Karpas-422 (cell line): ENCODE data around the gene SUGCT. TPM values are rescaled to one million over a fixed set of nuclear protein-coding genes. Genes with fewer than 3 reads are reported as not detected.

ENCODE experiments used
- DNase-seq: peaks from one replicate; pipeline ENCODE4 v3.0.0-alpha.2; 2015
- H2AFZ ChIP-seq: fragments of 200-600 bp; sonication (generic); 2 replicates; pipeline ENCODE4 v1.6.1; 2014; ENCODE audit warnings: antibody characterized with exemption, low read length, mixed read lengths
- H3K27ac ChIP-seq: fragments of 200-600 bp; sonication (generic); 2 replicates; pipeline ENCODE4 v1.5.1; 2014; ENCODE audit warnings: mild to moderate bottlenecking, low read length, moderate library complexity
- H3K27me3 ChIP-seq: fragments of 200-600 bp; sonication (generic); 2 replicates; pipeline ENCODE4 v1.6.1; 2014; ENCODE audit warnings: low read length, mixed read lengths
- H3K36me3 ChIP-seq: fragments of 200-600 bp; sonication (generic); 2 replicates; pipeline ENCODE4 v1.6.1; 2014; ENCODE audit warnings: low read length, mixed read lengths; ENCODE audit not compliant: insufficient read depth
- H3K4me1 ChIP-seq: fragments of 200-600 bp; sonication (generic); 2 replicates; pipeline ENCODE4 v1.6.1; 2014; ENCODE audit warnings: mild to moderate bottlenecking, low read length, mixed read lengths
- H3K4me2 ChIP-seq: fragments of 200-600 bp; sonication (generic); 2 replicates; pipeline ENCODE4 v1.6.1; 2014; ENCODE audit warnings: low read length, low read depth, mild to moderate bottlenecking; ENCODE audit not compliant: poor library complexity, severe bottlenecking
- H3K4me3 ChIP-seq: fragments of 200-600 bp; sonication (generic); 2 replicates; pipeline ENCODE4 v1.5.1; 2014; ENCODE audit warnings: mild to moderate bottlenecking, antibody characterized with exemption, low read length, mixed read lengths
- H3K79me2 ChIP-seq: fragments of 200-600 bp; sonication (generic); 2 replicates; pipeline ENCODE4 v1.6.1; 2014; ENCODE audit warnings: mild to moderate bottlenecking, low read length, mixed read lengths
- H3K9ac ChIP-seq: fragments of 200-600 bp; sonication (generic); 2 replicates; pipeline ENCODE4 v1.6.0; 2014; ENCODE audit warnings: low read length
- H3K9me2 ChIP-seq: fragments of 200-600 bp; sonication (generic), shearing (Covaris generic); replicated peaks from 2 replicates; pipeline ENCODE4 v1.6.0; 2014; ENCODE audit warnings: mild to moderate bottlenecking, low read length, moderate library complexity; ENCODE audit not compliant: insufficient read depth
- H3K9me3 ChIP-seq: fragments of 300-700, 200-600 bp; sonication (generic); 2 replicates; pipeline ENCODE4 v1.6.1; 2014; ENCODE audit warnings: low read length, mixed read lengths
- H4K20me1 ChIP-seq: fragments of 200-600 bp; sonication (generic); 2 replicates; pipeline ENCODE4 v1.6.1; 2014; ENCODE audit warnings: mild to moderate bottlenecking, antibody characterized with exemption, low read length, low read depth; ENCODE audit not compliant: insufficient read depth
- total RNA-seq: library from RNA; depleted of rRNA; stranded (reverse); fragments of >200 nt; shearing (Covaris generic); gene quantifications from 2 replicates; pipeline ENCODE4 v1.2.3, GENCODE V29; 2014; ENCODE audit warnings: low replicate concordance

The SUGCT gene
- total RNA-seq, 1 experiment from 2014 or later = 0.48 TPM

DNA sequence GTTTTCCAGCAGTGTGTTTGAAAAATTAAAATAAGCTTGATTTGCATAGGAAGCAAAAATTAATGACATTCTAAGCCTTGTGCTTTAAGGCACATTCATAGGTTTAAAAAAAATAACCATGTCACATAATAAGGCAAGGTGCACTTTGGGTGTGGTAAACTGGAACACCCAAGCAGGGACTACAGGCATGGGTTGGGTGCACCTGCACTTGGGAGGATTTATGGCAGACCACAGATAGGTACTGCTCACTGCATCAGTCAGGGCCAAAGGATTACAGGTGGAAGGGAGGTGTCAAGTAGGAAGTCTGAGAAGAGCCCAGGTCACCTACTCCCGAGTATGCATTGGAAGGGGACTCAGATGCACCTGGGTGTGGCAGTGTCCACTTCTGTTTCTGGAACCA is 753.7 kb downstream of the SUGCT start:
- Histone ChIP-seq H3K9me3 (peaks cover 12% of the 10 kb centered on the region; the same call in 1 of the 2 replicates), H3K9ac (no peak overlapping the region), H3K9me2 (no peaks in the 10 kb centered on the region; the same call in 1 of the 2 replicates), H2AFZ (no peak overlapping the region), H3K36me3 (no peaks in the 10 kb centered on the region), H3K79me2 (no peaks in the 10 kb centered on the region), H4K20me1 (no peaks in the 10 kb centered on the region), H3K27me3 (no peaks in the 10 kb centered on the region), H3K4me2 (no peak overlapping the region), H3K4me1 (no peaks in the 10 kb centered on the region), H3K27ac (no peak overlapping the region), H3K4me3 (no peak overlapping the region)
- no peak for DNase-seq

DNA sequence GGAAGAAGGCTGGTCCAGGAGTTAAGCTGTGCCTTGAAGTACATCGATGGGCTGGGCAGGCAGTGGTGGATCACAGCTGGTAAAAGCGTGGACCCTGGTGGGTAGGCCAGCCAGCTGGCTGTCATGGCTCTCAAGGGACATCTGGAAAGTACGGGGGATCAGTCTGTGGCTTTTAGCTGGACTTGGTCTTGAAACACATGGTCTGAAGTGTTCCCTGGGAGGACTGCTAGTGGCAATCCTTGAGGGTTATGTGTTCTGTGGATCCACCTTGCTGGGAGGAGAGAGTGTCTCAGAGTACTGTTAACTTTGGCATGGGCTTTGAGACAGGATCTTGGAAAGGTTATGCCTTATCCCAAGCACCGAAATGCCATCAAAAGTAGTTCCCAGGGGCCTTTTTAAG is 754.3 kb downstream of the SUGCT start:
- no peaks in the 10 kb centered on the region for H3K36me3 ChIP-seq
- no peaks in the 10 kb centered on the region for H3K79me2 ChIP-seq
- peaks cover 12% of the 10 kb centered on the region; the same call in 1 of the 2 replicates for H3K9me3 ChIP-seq
- H3K9ac ChIP-seq = no peak overlapping the region
- DNase-seq = no peak
- H3K27ac ChIP-seq = no peak overlapping the region
- no peaks in the 10 kb centered on the region for H4K20me1 ChIP-seq
- H3K4me2 ChIP-seq = no peak overlapping the region
- H3K27me3 ChIP-seq = no peaks in the 10 kb centered on the region
- H3K9me2 ChIP-seq = no peaks in the 10 kb centered on the region; the same call in 1 of the 2 replicates
- H2AFZ ChIP-seq = no peak overlapping the region
- H3K4me1 ChIP-seq = no peaks in the 10 kb centered on the region
- no peak overlapping the region for H3K4me3 ChIP-seq

DNA sequence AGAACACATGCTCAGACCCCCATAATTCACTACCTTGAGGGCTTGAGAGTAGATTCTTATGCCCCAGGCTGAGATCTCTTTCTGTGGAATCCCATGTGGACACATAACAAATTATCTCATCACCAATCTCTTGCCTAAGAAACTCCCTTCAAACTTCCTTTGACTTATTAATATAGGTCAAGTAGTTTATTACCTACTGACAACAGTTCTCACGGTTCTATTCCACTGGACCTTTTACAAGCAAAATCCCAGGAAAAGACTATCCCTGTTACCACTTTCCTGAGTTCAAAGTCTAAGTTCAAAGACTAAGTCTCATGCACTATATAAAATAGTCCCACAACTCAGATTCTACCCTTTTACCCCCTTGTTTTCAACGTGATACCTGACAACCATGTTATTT is 754.7 kb downstream of the SUGCT start:
- H3K4me3 ChIP-seq = no peak overlapping the region
- DNase-seq = no peak
- H3K27me3 ChIP-seq = no peaks in the 10 kb centered on the region
- no peaks in the 10 kb centered on the region; the same call in 1 of the 2 replicates for H3K9me2 ChIP-seq
- H3K27ac ChIP-seq = no peak overlapping the region
- no peaks in the 10 kb centered on the region for H3K79me2 ChIP-seq
- no peaks in the 10 kb centered on the region for H4K20me1 ChIP-seq
- no peak overlapping the region for H2AFZ ChIP-seq
- H3K36me3 ChIP-seq = no peaks in the 10 kb centered on the region
- H3K4me2 ChIP-seq = no peak overlapping the region
- peaks cover 12% of the 10 kb centered on the region; the same call in 1 of the 2 replicates for H3K9me3 ChIP-seq
- H3K9ac ChIP-seq = no peak overlapping the region
- no peaks in the 10 kb centered on the region for H3K4me1 ChIP-seq

DNA sequence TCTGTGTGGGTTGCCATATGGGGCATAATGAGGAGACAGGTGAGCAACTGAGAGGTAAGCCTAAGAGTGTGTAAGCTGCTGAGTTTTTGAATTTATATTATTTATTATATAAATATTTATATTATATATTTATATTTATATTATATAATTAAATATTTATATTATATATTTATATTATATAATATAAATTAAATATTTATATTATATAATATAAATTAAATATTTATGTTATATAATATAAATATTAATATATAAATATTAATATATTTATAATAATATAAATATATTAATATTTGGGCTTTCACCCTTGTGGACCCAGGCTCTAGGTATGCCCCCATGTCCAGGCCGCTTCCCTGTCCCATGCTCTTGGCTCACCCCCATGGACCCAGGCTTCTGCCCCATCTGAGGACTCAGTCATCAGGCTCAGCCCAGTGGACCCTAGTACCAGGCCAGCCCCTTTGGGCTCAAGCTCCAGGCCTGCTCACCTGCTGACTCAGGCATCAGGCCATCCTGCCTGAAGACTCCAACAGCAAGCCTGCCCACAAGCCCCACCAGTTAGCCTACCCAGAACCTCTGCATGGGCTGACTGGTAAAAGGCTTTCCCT is 755.4 kb downstream of the SUGCT start:
- Histone ChIP-seq H3K79me2 (no peaks in the 10 kb centered on the region), H4K20me1 (no peaks in the 10 kb centered on the region), H3K4me1 (no peaks in the 10 kb centered on the region), H3K27ac (no peak overlapping the region), H3K27me3 (no peaks in the 10 kb centered on the region), H3K4me3 (no peak overlapping the region), H3K36me3 (no peaks in the 10 kb centered on the region), H2AFZ (no peak overlapping the region), H3K9ac (no peak overlapping the region), H3K4me2 (no peak overlapping the region), H3K9me3 (peaks cover 15% of the 10 kb centered on the region; the same call in 1 of the 2 replicates), H3K9me2 (no peaks in the 10 kb centered on the region; the same call in 1 of the 2 replicates)
- no peak for DNase-seq

DNA sequence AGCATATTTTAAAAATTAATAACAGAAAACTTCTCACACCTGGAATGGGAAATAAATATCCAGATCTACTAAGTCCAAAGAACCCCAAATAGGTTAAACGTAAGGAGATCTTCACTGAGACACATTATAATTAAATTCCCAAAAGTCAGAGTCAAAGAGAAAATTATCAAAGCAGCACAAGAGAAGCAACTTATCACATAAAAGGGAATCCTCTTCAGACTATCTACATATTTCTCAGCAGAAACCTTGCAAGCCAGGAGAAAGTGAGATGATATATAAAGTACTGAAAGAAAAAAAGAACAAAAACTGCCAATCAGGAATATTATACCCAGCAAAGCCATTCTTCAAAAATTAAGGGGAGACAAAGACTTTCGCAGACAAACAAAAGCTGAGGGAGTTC is 756.4 kb downstream of the SUGCT start:
- no peaks in the 10 kb centered on the region for H3K79me2 ChIP-seq
- H2AFZ ChIP-seq = no peak overlapping the region

DNA sequence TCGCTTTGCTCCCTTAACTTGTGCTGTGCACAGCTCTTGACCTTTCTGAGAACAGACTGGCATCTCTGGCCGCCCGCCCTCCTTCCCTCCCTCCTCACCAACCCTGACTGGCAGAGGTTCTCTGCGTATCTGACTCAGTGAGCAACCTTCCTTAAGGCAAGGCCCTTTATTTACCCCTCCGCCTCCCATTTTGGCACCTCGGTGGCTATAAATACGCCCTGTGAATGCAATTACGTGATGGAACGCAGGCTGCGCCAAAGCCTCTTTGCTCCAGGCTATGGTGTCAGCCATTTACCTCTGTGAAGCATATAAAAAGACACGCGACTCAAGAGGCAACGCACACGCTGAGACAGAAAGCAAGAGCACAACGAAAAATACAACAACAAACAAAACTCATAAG is 764.3 kb downstream of the SUGCT start:
- no peak for DNase-seq
- Histone ChIP-seq H3K9me3 (peaks cover 3% of the 10 kb centered on the region), H3K4me2 (no peak overlapping the region), H3K27ac (no peak overlapping the region), H4K20me1 (no peaks in the 10 kb centered on the region), H3K27me3 (no peaks in the 10 kb centered on the region), H3K9ac (no peak overlapping the region), H3K9me2 (no peaks in the 10 kb centered on the region), H3K4me1 (no peaks in the 10 kb centered on the region), H3K36me3 (no peaks in the 10 kb centered on the region), H2AFZ (no peak overlapping the region), H3K4me3 (no peak overlapping the region), H3K79me2 (no peaks in the 10 kb centered on the region)

More for the DNA sequence above, 756.4 kb downstream of the SUGCT start:
- Histone ChIP-seq H3K4me3 (no peak overlapping the region), H3K36me3 (no peaks in the 10 kb centered on the region), H4K20me1 (no peaks in the 10 kb centered on the region), H3K4me2 (no peak overlapping the region), H3K9ac (no peak overlapping the region), H3K9me3 (peaks cover 15% of the 10 kb centered on the region; the same call in 1 of the 2 replicates), H3K27ac (no peak overlapping the region), H3K9me2 (no peaks in the 10 kb centered on the region; the same call in 1 of the 2 replicates), H3K4me1 (no peaks in the 10 kb centered on the region), H3K27me3 (no peaks in the 10 kb centered on the region)
- DNase-seq = no peak

DNA sequence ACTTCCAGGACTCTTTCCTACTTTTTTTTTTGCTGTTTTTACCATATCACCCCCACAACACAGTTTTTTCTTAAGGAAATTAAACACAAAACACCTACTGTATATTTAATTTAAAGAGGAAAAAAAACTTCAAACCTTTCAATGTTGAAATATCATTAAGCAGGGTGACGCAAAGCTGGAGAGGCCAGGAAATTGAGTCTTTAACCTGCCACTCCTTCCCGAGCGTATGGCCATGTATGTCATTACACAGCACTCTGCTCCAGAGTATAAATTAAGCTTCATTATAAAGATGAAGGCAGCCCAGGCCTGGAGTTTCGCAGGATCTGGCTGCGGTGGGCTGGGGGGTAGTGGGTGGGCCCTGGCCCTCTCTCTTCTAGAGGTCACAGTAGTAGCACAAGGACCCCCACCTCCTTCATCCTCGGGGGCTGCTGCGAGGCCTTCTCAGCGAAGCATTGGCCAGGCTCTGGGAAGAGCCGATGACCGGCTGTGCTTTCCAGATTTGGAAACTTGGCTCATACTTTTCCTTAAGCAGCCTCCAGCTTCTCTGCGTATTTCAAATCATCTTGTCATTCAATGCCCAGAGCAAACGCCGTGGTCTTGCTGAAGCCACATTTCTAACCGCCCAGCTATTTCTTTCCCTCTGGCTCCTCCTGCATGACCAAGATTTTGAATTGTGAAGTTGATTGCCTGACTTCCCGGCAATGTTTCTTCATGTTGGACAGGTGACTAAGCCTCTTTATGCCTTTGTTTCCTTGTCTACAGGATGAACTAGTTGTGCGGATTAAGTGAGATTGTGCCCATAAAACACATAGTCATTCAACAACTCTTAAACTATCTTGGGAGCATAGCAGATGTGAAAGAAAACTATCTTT is 765.1 kb downstream of the SUGCT start:
- Histone ChIP-seq H3K36me3 (no peaks in the 10 kb centered on the region), H2AFZ (no peak overlapping the region), H3K9ac (no peak overlapping the region), H3K9me2 (no peaks in the 10 kb centered on the region), H3K4me3 (no peak overlapping the region), H3K27me3 (no peaks in the 10 kb centered on the region), H3K4me1 (no peaks in the 10 kb centered on the region), H3K27ac (no peak overlapping the region), H3K9me3 (peaks cover 2% of the 10 kb centered on the region), H4K20me1 (no peaks in the 10 kb centered on the region), H3K4me2 (no peak overlapping the region), H3K79me2 (no peaks in the 10 kb centered on the region)
- DNase-seq = no peak

DNA sequence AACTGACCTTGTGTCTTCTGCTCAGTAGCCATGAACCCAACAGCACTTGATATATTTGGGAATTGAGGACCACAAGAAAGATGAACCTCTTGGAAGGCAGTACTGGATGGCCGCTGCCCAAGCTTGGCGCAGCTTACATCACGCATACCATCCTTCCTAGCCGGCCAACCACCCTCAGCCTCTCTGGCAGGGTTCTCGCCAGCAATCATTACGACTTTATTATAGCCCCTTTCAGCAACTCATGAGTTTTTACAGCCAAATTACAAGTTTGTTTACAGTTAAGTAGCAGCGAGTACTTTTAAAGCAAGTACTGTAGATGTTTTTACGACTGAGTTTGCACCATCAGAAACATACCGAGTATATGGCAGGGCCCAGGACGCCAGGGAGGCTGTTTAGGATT is 769.1 kb downstream of the SUGCT start:
- no peaks in the 10 kb centered on the region for H3K36me3 ChIP-seq
- no peak overlapping the region for H3K4me2 ChIP-seq
- H3K4me3 ChIP-seq = no peak overlapping the region
- no peaks in the 10 kb centered on the region for H3K27me3 ChIP-seq
- no peaks in the 10 kb centered on the region for H3K4me1 ChIP-seq
- no peak overlapping the region for H2AFZ ChIP-seq
- DNase-seq = no peak
- H3K9me2 ChIP-seq = no peaks in the 10 kb centered on the region
- H3K9ac ChIP-seq = no peak overlapping the region
- no peak overlapping the region for H3K27ac ChIP-seq
- no peaks in the 10 kb centered on the region; the same call in 1 of the 2 replicates for H3K9me3 ChIP-seq
- no peaks in the 10 kb centered on the region for H3K79me2 ChIP-seq
- no peaks in the 10 kb centered on the region for H4K20me1 ChIP-seq
